K562 treated with DMSO at 1 percent for 48 hours (cell line): ENCODE data around the gene TMEM200A. TPM values are rescaled to one million over a fixed set of nuclear protein-coding genes. Genes with fewer than 3 reads are reported as not detected.

Experiments
- total RNA-seq: library from RNA; unstranded; fragments of 300-600 nt; gene quantifications from 2 replicates; pipeline ENCODE4 v1.2.3, GENCODE V29; 2022; ENCODE audit warnings: low replicate concordance; ENCODE audit errors: extremely low read depth

TMEM200A gene
- total RNA-seq, result not detected in 2 replicates

GRCh38 chr6:130365166-130366106 lies at the start of gene TMEM200A:
Gene TMEM200A, plus strand, starts transcription at chr6:130366017. Its CDS starts 74,406 bp downstream, at chr6:130440423.

Other genes with a start within 250 kb of the TMEM200A start
- not detected in 2 replicates for gene SAMD3, start 143.1 kb upstream of the TMEM200A start, total RNA-seq